Measurements from ENCODE around the gene ARL2BP.

The ARL2BP gene

GRCh38 chr16:57283214-57283958 is 38.3 kb downstream of the ARL2BP start:
- DNase-seq: no peak

- no peak for DNase-seq
These were observed 38.8 kb downstream of the ARL2BP start for GRCh38 chr16:57283959-57284208.

GRCh38 chr16:57284209-57284951 is 39.3 kb downstream of the ARL2BP start, which contains the start of gene PLLP:
Gene PLLP, minus strand, starts transcription at chr16:57284672. Its CDS starts 132 bp downstream, at chr16:57284540.
- DNase-seq: peak; percentile 77

- no peak for DNase-seq
These were observed 39.9 kb downstream of the ARL2BP start for GRCh38 chr16:57284952-57285363.

- DNase-seq: no peak
These were observed 40.3 kb downstream of the ARL2BP start for GRCh38 chr16:57285379-57285778.

GRCh38 chr16:57289391-57290257 is 44.6 kb downstream of the ARL2BP start:
- DNase-seq: no peak

- peak; percentile 74 for DNase-seq
These were observed 52.8 kb downstream of the ARL2BP start for GRCh38 chr16:57297856-57298255.

- DNase-seq: peak; percentile 81
These were observed 54.1 kb downstream of the ARL2BP start for GRCh38 chr16:57299009-57299718.

GRCh38 chr16:57299719-57300386 is 54.8 kb downstream of the ARL2BP start:
- DNase-seq: peak; percentile 92

- peak; percentile 100 for DNase-seq
These were observed 55.5 kb downstream of the ARL2BP start for GRCh38 chr16:57300387-57301125.

GRCh38 chr16:57301126-57301817 is 56.2 kb downstream of the ARL2BP start:
- no peak for DNase-seq
